Sciatic nerve (tissue), 2 donors: ENCODE measurements around the gene THBS3. TPM values are rescaled to one million over a fixed set of nuclear protein-coding genes. Genes with fewer than 3 reads are reported as not detected.
"Not testable (repeated sequence)": the region's sequence is repeated elsewhere in the genome, so short reads cannot be mapped to it uniquely, and the experiment has no call there.

ENCODE experiments used
- ATAC-seq: fragments of 200-7000 bp; cut with Tn5 transposase; one replicate; pipeline ENCODE4 v1.9.1; 2020; ENCODE audit warnings: mild to moderate bottlenecking, moderate library complexity
- DNase-seq: peaks from one replicate; pipeline ENCODE4 v3.0.0-alpha.2; 2020; ENCODE audit warnings: low spot score
- intact Hi-C: fragments of 100-400 bp; cut with DNase I; formaldehyde crosslinking; loops from one replicate; pipeline ENCODE4 v1.14.2; 2022
- total RNA-seq: library from RNA; stranded (reverse); fragmentation: NEBNext Ultra II Directional; extraction: Animal tissue kit (Norgen Biotek cat#: 25700); gene quantifications from one replicate; pipeline ENCODE4 v1.2.1, GENCODE V29; 2021
- donor health status: DM: no; HTN: no; CAD: no.
- donor health status: DM: no; HTN: no; CAD: no.

The THBS3 gene
- total RNA-seq, 1 donor from 2014 or later, result 58.8 TPM

- intact Hi-C loops, result loop anchor here (5.0 kb wide), 1 partner anchor 77 kb away; no protein-coding TSS in a partner anchor
- ATAC-seq, result no peak
- peak; percentile 15 for DNase-seq
Measured at GRCh38 chr1:155169541-155169940, 38.2 kb downstream of the THBS3 start.

GRCh38 chr1:155168456-155169210 is 39.1 kb downstream of the THBS3 start:
- intact Hi-C loops, result loop anchor here (5.0 kb wide), 1 partner anchor 76 kb away; no protein-coding TSS in a partner anchor
- no peak for DNase-seq
- ATAC-seq, result no peak

GRCh38 chr1:155168105-155168445 is 39.6 kb downstream of the THBS3 start:
- not testable (repeated sequence) for ATAC-seq, DNase-seq
- intact Hi-C loops, result loop anchor here (5.0 kb wide), 1 partner anchor 76 kb away; no protein-coding TSS in a partner anchor

GRCh38 chr1:155167166-155168104 is 40.3 kb downstream of the THBS3 start:
- intact Hi-C loops, result loop anchor here (5.0 kb wide), 1 partner anchor 75 kb away; no protein-coding TSS in a partner anchor
- ATAC-seq, result peak; percentile 85
- DNase-seq, result peak; percentile 95

GRCh38 chr1:155166471-155167165 is 41.1 kb downstream of the THBS3 start:
- DNase-seq, result peak; percentile 74
- peak; percentile 79 for ATAC-seq
- intact Hi-C loops, result loop anchor here (5.0 kb wide), 1 partner anchor 74 kb away; no protein-coding TSS in a partner anchor

GRCh38 chr1:155166051-155166470 is 41.6 kb downstream of the THBS3 start:
- ATAC-seq (no peak), DNase-seq (no peak)
- intact Hi-C loops, result loop anchor here (5.0 kb wide), 1 partner anchor 74 kb away; no protein-coding TSS in a partner anchor

GRCh38 chr1:155164625-155165024 is 43.1 kb downstream of the THBS3 start:
- not testable (repeated sequence) for ATAC-seq, DNase-seq
- intact Hi-C loops, result loop anchor here (5.0 kb wide), 1 partner anchor 72 kb away; no protein-coding TSS in a partner anchor

GRCh38 chr1:155163785-155164184 is 43.9 kb downstream of the THBS3 start:
- intact Hi-C loops, ATAC-seq: not testable (repeated sequence)

GRCh38 chr1:155162631-155163030 is 45.1 kb downstream of the THBS3 start:
- DNase-seq, intact Hi-C loops, ATAC-seq: not testable (repeated sequence)

More at GRCh38 chr1:155163785-155164184, 43.9 kb downstream of the THBS3 start:
- DNase-seq, result not testable (repeated sequence)

GRCh38 chr1:155160128-155160527 is 47.6 kb downstream of the THBS3 start:
- intact Hi-C loops, result no loop called here
- ATAC-seq (no peak), DNase-seq (no peak)

- no peak for DNase-seq
- no peak for ATAC-seq
- intact Hi-C loops, result no loop called here
Measured at GRCh38 chr1:155158991-155159390, 48.7 kb downstream of the THBS3 start.

GRCh38 chr1:155155996-155156643 is 51.6 kb downstream of the THBS3 start:
- intact Hi-C loops, result not testable (repeated sequence)

More at GRCh38 chr1:155155996-155156643, 51.6 kb downstream of the THBS3 start:
- DNase-seq, ATAC-seq: not testable (repeated sequence)

Other genes with a start within 250 kb of the THBS3 start
- 25.0 TPM for gene PYGO2, start 246.1 kb downstream of the THBS3 start, total RNA-seq
- gene SHC1, start 237.2 kb downstream of the THBS3 start, total RNA-seq, result 92.5 TPM
- 31.7 TPM for gene CKS1B, start 233.2 kb downstream of the THBS3 start, total RNA-seq
- gene FLAD1, start 224.6 kb downstream of the THBS3 start, total RNA-seq, result 24.3 TPM
- gene LENEP, start 214.3 kb downstream of the THBS3 start, total RNA-seq, result not detected
- gene ZBTB7B, start 205.1 kb downstream of the THBS3 start, total RNA-seq, result 45.3 TPM
- 5.5 TPM for gene DCST2, start 174.1 kb downstream of the THBS3 start, total RNA-seq
- gene DCST1, start 174.1 kb downstream of the THBS3 start, total RNA-seq, result 0.31 TPM
- gene ADAM15, start 156.6 kb downstream of the THBS3 start, total RNA-seq, result 147 TPM
- 3.1 TPM for gene EFNA4, start 144.2 kb downstream of the THBS3 start, total RNA-seq
- 2.4 TPM for gene EFNA3, start 129.1 kb downstream of the THBS3 start, total RNA-seq
- gene EFNA1, start 80.0 kb downstream of the THBS3 start, total RNA-seq, result 49.0 TPM
- 20.8 TPM for gene SLC50A1, start 72.0 kb downstream of the THBS3 start, total RNA-seq
- gene DPM3, start 67.4 kb downstream of the THBS3 start, total RNA-seq, result 75.3 TPM
- gene KRTCAP2, start 34.6 kb downstream of the THBS3 start, total RNA-seq, result 162 TPM
- 4.8 TPM for gene TRIM46, start 34.0 kb downstream of the THBS3 start, total RNA-seq
- 20.0 TPM for gene MTX1, start 798 bp upstream of the THBS3 start, total RNA-seq
- gene ENTREP3, start 47.6 kb upstream of the THBS3 start, total RNA-seq, result 28.4 TPM
- gene SCAMP3, start 54.5 kb upstream of the THBS3 start, total RNA-seq, result 44.0 TPM
- 57.8 TPM for gene CLK2, start 65.6 kb upstream of the THBS3 start, total RNA-seq
- 8.0 TPM for gene HCN3, start 69.6 kb upstream of the THBS3 start, total RNA-seq
- gene PKLR, start 93.5 kb upstream of the THBS3 start, total RNA-seq, result not detected
- 160 TPM for gene FDPS, start 101.0 kb upstream of the THBS3 start, total RNA-seq
- gene RUSC1, start 113.0 kb upstream of the THBS3 start, total RNA-seq, result 43.3 TPM